HG03571 (cell line): ENCODE measurements around the gene ZNF346.
"Not testable (repeated sequence)": the region's sequence is repeated elsewhere in the genome, so short reads cannot be mapped to it uniquely, and the experiment has no call there.

Experiments used
- ATAC-seq: cut with Tn5 transposase; IDR thresholded peaks from one replicate; pipeline ENCODE4 v1.9.1; 2021; ENCODE audit not compliant: unreplicated experiment

ZNF346 gene

DNA sequence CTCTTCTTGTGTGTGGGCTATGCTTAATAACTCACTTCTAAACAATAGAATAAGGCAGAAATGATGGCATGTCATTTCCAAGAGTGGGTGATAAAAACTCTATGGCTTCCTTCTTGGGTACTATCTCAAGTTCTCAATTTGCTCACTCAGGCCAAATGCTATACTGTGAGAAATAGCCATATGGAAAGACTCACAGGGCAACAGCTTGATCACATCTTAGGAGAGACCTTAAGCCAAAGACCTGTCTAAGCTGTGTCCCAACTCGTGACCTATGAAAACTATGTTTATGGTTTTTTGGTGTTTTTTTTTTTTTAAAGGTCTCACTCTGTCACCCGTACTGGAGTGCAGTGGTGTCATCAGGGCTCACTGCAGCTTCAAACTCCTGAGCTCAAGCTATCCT lies 13.8 kb upstream of the ZNF346 start:
- no peak for ATAC-seq

DNA sequence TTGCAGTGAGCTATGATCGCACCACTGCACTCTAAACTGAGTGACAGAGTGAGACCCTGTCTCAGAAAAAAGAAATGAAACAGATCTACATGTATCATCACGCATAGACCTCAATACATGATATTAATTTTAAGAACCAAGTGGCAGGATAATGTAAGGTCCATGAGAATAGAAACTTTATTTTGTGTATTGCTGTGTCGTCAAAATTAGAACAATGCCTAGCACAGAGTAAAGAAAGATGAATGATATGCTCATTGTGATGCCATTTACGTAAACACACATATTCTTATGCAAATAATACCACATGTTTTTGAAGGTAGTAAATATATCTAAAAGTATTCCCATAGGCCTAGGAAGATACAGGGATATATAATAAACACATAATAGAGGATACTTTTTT lies 12.3 kb upstream of the ZNF346 start:
- no peak for ATAC-seq

DNA sequence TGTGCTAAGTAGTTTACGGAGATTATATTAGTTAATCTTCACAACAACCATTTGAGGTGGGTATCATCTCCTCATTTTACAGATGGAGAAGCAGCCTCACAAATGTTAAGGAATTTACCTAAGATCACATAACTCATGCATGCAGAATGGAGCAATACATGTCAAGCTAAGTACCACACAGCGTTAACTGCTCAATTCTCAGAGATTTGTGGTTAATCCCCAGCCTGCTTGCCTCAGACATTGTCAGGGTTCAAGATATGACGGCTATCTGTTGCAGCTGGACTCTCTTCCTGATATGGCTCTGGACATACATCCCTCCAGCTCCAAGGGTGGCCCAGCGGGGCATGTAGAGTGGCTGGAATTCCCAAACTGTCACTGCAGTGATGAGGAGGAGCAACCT lies 7.3 kb upstream of the ZNF346 start:
- no peak for ATAC-seq

DNA sequence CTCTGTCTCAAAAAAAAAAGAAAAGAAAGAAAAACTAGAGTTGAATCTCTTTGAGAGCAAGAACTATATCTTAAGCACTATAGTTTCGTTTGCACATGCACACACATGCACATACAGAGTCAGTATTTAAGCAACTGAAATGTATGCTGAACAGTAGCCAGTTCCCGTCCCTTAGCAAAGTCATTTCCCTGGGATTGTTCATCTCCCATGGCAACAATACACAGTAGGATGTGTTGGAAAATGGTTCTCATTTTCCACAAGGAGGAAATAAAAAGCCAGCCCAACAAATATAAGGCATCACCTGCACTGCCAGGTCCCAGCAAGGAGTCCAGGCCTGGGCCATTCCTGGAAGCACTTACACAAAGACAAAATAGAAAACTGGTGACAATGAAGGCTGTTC lies 4.2 kb upstream of the ZNF346 start:
- no peak for ATAC-seq

DNA sequence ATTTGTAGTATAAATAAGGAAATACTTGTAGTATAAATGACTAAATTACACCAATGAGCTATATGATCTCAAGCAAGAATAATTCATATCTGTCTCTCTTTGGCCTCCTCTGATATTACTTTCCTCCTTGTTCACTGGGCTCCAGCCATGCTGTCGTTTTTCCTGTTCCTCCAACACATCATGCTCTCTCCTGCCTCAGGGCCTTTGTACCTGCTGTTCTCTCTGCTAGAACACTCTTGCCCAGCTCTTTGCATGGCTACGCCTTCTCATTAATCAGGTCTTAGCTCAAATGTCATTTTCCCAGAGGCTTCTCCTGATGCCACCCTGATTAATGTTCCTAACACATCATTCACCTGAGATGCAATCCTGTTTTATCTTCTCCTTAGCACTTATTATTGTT lies 2.5 kb upstream of the ZNF346 start:
- ATAC-seq: no peak

DNA sequence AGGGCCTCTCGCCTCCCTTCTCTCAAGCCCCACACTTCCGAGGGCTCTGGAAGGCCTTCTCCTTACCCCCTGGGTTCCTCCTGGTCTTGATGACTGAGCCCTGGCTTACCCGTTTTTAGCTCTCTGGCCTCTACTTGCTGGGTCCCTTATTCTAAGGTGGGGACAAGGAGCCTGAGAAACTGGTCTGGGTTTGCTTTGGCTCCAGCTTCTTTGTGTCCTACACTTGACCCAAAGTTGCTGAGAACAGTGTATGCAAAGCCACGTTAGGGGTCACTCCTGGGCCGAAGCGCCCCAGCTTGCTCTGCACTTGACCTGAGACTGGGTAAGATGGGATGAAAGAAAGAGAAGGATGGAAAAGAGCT lies 788 bp downstream of the ZNF346 start:
- ATAC-seq: peak; percentile 18

DNA sequence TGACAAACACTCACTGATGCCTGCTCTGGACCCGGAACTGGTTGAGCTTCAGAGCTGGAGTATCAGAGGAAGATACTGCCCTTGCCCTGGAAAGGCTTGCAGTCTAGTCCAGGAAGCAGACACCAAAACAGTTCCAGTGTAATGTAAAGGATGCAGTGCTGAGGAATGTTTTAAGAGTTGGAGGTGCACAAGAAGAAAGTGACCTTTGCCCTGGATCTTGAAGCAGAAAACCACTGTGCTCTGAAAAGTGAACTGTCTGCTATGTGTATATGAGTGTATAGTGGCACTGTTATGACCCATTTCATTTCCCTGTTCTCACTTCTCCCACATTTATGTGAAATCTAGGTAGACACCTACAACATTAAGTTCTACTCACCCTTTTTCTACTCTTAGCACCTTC lies 2.1 kb downstream of the ZNF346 start:
- no peak for ATAC-seq

DNA sequence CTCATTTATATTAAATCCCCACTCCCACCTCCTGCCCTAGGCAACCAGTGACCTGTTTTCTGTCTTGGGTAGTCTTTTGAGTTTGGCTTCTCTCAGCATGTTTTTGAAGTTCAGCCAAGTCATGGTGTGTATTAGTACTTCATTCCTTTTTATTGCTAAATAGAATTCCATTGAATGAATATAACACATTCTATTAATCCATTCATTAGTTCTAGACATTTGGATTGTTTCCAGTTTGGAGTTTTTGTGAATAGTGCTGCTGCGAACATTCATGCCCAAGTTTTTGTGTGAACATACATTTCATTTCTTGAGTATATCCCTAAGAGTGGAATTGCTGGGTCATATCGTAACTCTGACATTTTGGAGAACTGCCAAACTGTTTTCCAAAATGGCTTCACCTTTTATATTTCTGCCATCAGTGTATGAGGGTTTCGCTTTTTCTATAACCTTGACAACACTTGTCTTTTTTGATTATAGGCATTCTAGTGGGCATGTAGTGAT lies 2.7 kb downstream of the ZNF346 start:
- ATAC-seq: no peak

DNA sequence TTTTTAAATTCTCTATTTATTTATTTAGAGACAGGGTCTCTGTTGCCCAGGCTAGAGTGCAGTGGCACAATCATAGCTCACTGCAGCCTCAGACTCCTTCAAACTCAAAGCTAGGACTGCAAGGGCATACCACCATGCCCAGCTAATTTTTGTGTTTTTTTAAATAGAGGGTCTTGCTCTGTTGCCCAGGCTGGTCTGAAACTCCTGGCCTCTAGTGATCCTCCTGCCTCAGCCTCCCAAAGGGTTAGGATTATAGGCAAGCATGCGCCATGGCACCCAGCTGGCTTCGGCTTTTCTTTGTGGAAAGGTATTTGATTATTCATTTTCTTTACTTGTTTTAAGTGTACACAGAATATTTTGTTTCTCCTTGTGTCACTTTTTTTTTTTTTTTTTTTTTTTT lies 5.2 kb downstream of the ZNF346 start:
- ATAC-seq: no peak

DNA sequence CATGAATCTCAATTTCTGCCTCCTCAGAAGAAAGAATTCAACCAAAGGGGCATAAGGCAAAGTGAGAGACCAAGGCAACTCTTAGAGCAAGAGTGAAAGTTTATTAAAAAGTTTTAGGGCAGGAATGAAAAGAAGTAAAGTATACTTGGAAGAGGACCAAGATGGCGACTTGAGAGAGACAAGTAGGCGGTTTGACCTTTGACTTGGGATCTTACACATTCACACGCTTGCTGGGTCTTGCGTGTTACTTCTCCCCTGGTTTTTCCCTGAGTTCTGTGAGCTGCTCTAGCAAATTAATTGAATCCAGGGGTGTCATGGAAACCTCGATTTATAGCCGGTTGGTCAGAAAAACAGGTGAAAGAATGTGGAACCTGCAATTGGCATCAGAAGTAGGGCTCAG lies 7.0 kb downstream of the ZNF346 start:
- no peak for ATAC-seq

DNA sequence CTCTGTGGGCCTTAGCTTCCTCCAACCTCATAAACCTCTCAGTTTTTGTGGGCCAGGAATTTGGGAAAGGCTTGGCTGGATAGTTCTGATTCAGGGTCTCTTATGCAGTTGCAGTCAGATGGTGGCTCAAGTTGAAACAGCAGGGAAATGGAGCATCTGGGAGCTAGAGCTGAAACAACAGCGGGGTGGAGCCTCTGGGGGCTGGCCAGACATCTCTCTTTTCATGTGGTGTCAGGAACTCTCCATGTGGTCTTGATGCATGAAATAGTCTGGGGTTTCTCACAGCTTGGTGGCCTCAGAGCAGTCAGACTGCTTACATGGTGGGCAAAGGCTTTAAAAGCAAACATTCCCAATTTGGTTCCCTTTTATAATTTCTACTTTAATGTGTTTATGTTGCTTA lies 13.5 kb downstream of the ZNF346 start:
- ATAC-seq: no peak

DNA sequence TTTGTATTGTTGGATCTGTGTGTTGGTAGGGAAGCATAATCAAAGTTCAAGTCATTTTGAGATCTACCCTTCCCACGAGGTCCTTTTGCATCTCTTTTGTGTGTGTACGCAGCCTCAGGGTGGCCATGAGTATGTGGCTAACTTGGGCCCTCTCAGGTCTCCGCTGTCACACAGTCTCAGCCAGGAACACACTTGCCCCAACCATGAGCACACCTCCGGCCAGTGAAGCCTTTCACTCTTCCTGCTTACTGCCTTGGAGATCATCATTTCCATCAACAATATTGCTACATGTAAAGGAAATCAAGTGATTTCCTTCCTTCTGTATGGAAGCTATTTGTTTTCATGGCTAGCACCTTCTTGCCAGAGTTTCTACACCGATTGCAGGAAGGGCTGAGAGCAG lies 13.9 kb downstream of the ZNF346 start:
- no peak for ATAC-seq

DNA sequence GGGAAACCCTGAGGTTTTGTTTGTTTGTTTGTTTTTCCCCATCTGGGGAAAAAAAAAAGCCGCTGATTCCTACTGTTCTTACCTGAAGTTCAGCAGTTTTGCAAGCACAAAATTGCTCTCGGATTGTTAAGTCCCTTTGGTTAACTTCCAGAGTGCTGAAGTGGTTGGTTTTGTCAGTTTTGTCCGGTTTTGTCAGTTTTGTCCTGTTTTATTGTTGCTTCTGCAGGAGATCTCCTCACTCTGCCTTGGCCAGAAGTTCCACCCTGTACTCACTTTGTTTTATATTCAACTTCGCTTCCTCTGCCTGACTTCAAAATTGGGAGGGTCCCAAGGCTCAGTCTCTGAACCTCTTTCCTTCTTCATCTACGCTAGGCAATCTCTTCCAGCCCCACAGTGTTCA lies 14.4 kb downstream of the ZNF346 start:
- no peak for ATAC-seq

DNA sequence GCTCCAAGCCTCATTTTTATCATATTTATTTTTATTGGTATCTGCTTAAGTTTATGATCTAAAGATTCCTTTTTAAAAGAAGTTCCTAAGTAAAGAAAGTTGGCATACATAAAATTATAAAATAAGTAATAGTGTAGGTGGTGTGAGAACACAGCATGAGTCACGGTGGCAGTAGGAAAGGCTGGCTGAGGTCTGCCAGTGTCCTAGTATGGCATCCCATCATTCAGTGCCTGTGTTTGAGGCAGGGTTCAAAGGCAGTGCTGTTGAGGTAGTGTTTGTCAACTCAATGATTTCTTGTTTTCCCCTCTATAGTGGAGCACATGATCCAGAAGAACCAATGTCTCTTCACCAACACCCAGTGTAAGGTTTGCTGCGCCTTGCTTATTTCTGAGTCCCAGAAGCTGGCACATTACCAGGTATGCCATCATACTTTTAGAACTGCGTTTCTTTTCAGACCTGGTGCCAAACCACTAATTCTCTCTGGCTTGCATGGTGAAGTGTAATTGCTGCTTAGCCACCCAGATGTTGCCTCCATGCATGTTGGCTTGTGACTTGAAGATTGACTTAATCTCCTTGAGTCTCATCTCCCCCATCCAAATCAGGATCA lies 18.4 kb downstream of the ZNF346 start:
- ATAC-seq: no peak

DNA sequence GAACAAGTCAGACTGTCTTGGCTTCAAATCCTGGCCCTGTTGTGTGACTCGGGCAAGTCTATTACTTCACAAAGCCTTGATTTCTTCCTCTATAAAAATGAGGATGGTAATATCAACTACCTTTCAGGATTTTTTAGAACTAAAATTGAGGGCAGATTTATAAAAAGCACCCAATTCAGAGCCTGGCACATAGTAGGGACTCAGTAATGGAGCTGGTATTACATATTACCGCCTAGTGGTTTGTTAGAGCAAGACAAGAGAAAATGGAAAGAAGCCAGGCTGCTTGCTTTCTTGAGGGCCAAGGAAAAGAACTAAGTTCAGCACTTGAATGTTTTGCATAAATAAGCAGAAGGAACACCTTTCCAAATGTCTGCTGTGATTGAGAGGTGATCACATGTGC lies 19.4 kb downstream of the ZNF346 start:
- no peak for ATAC-seq

DNA sequence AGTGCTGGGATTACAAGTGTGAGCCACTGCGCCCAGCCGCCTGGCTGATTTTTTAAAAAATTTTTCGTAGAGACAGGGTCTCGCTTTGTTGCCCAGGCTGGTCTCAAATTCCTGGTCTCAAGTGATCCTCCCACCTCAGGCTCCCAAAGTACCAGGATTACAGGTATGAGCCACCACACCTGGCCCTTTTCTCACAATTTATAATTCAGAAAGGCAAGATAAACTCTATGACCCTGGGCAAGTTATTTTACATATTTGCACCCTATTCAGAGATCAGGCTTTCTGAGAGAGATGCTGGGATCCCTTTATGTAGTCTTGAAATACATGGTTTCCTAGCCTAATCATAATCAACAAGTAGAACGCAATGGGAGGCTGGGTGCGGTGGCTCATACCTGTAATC lies 20.6 kb downstream of the ZNF346 start:
- no peak for ATAC-seq

DNA sequence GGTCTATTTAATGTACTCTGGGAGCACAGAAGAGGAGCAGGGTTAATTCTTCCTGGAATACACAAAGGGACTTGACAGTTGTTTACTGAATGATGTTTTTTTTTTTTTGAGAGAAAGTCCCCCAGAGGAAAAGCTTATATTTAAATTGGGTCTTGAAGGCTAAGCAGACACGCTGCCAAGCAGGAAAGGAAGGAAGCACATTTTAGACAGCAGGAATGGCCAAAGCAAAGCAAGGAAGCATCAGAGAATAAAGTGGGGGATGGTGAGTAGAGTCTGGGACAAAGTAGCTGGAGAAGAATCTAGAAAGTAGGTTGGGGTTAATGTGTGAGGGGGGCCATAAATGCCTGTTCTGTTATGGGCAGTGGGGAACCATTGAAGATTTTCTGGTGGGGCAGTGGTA lies 21.5 kb downstream of the ZNF346 start:
- no peak for ATAC-seq

DNA sequence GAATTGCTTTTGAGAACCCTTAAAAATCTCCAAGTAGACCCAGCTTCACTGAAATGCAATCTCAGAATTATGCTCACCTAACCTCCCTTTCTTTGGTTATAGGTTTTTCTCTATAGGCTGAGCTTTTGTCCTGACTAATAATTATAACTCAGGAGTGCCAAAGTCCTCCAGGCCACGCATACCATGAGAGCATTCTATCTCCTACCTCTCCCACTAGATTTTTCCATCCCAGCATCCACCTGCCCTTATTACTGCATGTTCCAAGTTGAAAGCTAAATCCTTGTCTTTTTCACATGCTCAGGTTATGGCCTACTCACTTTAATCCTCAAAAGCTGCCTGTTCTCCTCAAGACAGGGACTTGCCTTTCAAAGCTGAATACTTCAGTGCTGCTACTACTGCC lies 22.1 kb downstream of the ZNF346 start:
- no peak for ATAC-seq

DNA sequence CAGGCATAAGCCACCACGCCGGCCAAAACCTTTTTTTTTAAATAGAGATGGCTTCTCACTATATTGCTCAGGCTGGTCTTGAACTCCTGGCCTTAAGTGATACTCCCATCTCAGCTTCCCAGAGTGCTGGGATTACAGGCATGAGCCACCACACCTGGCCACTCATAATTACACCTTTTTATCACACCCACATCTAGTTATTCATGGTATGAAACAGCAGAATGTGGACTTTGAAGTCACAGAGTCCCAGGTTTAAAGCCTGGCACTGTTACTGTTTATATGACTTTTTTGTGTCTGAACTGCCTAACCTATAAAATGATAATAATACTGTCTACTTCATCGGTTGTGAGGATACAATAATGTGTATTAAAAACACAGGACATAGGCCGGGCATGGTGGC lies 23.1 kb downstream of the ZNF346 start:
- ATAC-seq: no peak

DNA sequence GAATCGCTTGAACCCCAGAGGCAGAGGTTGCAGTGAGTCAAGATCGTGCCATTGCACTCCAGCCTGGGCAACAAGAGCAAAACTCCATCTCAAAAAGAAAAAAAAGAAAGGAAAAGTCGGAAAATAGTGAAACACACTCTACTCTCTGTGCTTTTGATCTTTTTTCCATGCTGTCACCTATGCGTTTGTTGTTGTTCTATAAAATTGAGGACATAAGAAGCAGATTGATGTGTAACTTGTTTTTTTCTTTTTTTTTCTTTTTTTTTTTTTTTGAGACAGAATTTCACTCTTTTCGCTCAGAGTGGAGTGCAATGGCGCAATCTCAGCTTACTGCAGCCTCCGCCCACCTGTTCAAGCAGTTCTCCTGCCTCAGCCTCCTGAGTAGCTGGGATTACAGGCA lies 26.0 kb downstream of the ZNF346 start:
- not testable (repeated sequence) for ATAC-seq

DNA sequence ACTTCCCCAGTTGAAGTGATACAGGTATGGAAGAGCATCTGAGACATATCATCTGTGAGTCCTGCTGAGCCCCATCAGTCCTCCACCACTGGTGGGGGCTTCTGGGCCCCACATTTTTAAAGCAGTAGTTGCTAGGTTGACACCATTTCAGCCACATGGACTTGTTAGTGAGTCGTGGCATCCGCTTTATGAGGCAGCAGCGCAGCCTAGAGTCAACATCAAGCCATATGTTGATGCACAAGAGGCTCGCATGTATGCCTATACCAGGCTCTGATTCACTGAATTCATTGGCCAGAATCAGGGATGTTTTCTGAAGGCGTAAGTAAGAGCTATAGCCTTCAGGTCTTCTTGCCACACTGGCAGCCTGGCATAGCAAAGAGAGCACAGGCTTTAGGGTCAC lies 26.8 kb downstream of the ZNF346 start:
- no peak for ATAC-seq

DNA sequence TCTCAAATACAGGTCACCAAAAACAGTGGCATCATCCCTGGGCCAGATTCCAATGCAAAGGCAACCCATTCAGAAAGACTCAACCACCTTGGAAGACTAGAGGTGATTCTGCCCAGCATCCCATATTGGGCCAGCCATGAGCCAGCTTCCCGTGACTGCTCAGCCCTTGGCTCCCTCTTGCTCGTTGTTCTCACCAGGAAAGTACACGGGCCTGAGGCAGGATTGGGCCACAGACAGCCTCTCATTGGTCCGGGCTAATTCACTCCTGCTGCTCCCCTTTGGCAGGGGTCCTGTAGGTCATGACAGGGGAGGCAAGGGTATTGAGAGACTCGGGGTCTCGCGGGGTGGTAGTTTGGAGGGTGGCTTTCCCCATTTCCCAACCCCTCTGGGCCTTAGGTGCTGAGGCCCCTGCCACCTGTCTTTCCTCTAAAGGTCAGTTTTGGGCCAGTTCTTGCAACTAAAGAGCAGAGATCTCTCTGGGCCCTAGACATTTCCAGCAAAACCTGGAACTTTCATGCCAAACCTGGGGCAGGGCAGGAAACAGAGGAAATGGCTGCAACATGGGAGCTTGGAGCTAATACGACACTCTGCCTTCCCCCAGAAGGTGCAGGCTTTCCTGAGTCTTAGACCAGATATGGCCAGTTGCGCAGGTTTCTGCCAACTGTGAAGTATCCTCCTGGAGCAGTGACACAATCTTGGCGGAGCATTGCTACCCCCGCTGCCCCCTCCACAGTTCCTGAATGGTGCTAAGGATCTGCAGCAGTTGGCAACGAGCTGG lies 42.2 kb downstream of the ZNF346 start:
- ATAC-seq: no peak

DNA sequence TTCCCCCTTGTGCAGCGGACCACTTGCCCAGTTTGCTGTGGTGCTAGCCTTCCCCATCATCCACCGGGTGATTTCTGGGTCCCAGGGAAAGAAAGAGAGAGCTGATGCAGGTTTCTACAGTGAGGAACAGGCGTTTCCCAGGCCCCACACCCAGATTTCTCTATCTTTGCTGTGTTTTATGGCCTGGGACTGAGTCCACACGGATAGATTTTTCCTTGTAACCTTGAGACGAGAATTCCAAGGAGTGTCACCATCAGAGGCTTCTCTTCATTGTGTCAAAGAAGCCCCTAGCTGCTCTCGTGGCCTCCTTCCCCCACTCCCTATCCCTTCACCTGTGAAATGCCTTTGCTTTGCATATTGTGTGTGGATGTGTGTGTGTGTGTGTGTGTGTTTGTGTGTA lies 43.0 kb downstream of the ZNF346 start:
- ATAC-seq: no peak
